PC-9 (cell line): ENCODE results near the gene SCAMP3.
"Not testable (repeated sequence)": the region's sequence is repeated elsewhere in the genome, so short reads cannot be mapped to it uniquely, and the experiment has no call there.

Experiments used
- CTCF ChIP-seq: fragments of 200-600 bp; sonication (generic); conservative IDR thresholded peaks from 2 replicates; pipeline ENCODE4 v1.6.1; 2017; ENCODE audit warnings: mixed run types, antibody characterized with exemption, mild to moderate bottlenecking, moderate library complexity
- EZH2 ChIP-seq: fragments of 200-600 bp; sonication (generic); IDR thresholded peaks from 2 replicates; pipeline ENCODE4 v1.8.0; 2017; ENCODE audit warnings: antibody characterized with exemption, low read depth

GRCh38 chr1:155214702-155215101 is 47.5 kb downstream of the SCAMP3 start:
- TF ChIP-seq CTCF, EZH2: not testable (repeated sequence)
